Neural progenitor cell (in vitro differentiated cells): ENCODE results near the gene NDST1. TPM values are rescaled to one million over a fixed set of nuclear protein-coding genes. Genes with fewer than 3 reads are reported as not detected.

Experiments
- DNase-seq: peaks from one replicate; pipeline ENCODE4 v3.0.0-alpha.2; 2016; ENCODE audit warnings: low spot score
- H2AFZ ChIP-seq: fragments of 200-600 bp; sonication (generic); replicated peaks from 2 replicates; pipeline ENCODE4 v1.6.1; 2016; ENCODE audit warnings: antibody characterized with exemption
- H3F3A ChIP-seq: fragments of 200-600 bp; sonication (generic); 2 replicates; pipeline ENCODE4 v1.6.1; 2016; ENCODE audit warnings: antibody characterized with exemption, low read depth
- H3K27ac ChIP-seq: fragments of 200-600 bp; sonication (generic); 2 replicates; pipeline ENCODE4 v1.5.1; 2016; ENCODE audit warnings: mild to moderate bottlenecking
- H3K27me3 ChIP-seq: fragments of 200-600 bp; sonication (generic); 2 replicates; pipeline ENCODE4 v1.6.1; 2016; ENCODE audit warnings: mild to moderate bottlenecking, moderate library complexity
- H3K36me3 ChIP-seq: fragments of 200-600 bp; sonication (generic); 2 replicates; pipeline ENCODE4 v1.5.1; 2016
- H3K4me1 ChIP-seq: fragments of 200-600 bp; sonication (generic); 2 replicates; pipeline ENCODE4 v1.6.1; 2016; ENCODE audit warnings: mixed run types
- H3K4me2 ChIP-seq: fragments of 200-600 bp; sonication (generic); 2 replicates; pipeline ENCODE4 v1.6.1; 2016
- H3K4me3 ChIP-seq: fragments of 200-600 bp; sonication (generic); 2 replicates; pipeline ENCODE4 v1.5.1; 2016
- H3K79me2 ChIP-seq: fragments of 200-600 bp; sonication (generic); 2 replicates; pipeline ENCODE4 v1.6.1; 2016; ENCODE audit warnings: low read depth
- H3K9ac ChIP-seq: fragments of 200-600 bp; sonication (generic); 2 replicates; pipeline ENCODE4 v1.6.1; 2016
- H3K9me3 ChIP-seq: fragments of 200-600 bp; sonication (generic); 2 replicates; pipeline ENCODE4 v1.5.1; 2016; ENCODE audit warnings: low read depth
- H4K20me1 ChIP-seq: fragments of 200-600 bp; sonication (generic); 2 replicates; pipeline ENCODE4 v1.6.1; 2016; ENCODE audit warnings: low read depth
- H3K27ac Mint-ChIP-seq: 3 replicates; pipeline ENCODE4 v1.8.0; 2021; ENCODE audit warnings: mixed read lengths
- H3K27me3 Mint-ChIP-seq: 2 replicates; pipeline ENCODE4 v1.8.0; 2022; ENCODE audit warnings: low read depth, mild to moderate bottlenecking, inconsistent platforms, moderate library complexity, mixed read lengths; ENCODE audit not compliant: insufficient read depth
- H3K36me3 Mint-ChIP-seq: 3 replicates; pipeline ENCODE4 v1.8.0; 2021; ENCODE audit warnings: mixed read lengths
- H3K4me1 Mint-ChIP-seq: 3 replicates; pipeline ENCODE4 v1.8.0; 2021; ENCODE audit warnings: mixed read lengths
- H3K4me3 Mint-ChIP-seq: 3 replicates; pipeline ENCODE4 v1.8.0; 2021; ENCODE audit warnings: mild to moderate bottlenecking, moderate library complexity, mixed read lengths
- H3K9me3 Mint-ChIP-seq: 3 replicates; pipeline ENCODE4 v1.8.0; 2020; ENCODE audit warnings: mixed read lengths
- CTCF ChIP-seq: fragments of 200-600 bp; sonication (generic); IDR thresholded peaks from 2 replicates; pipeline ENCODE4 v1.5.1; 2017; ENCODE audit warnings: antibody characterized with exemption, mild to moderate bottlenecking
- EZH2 ChIP-seq: fragments of 200-600 bp; sonication (generic); IDR thresholded peaks from 2 replicates; pipeline ENCODE4 v1.6.1; 2017; ENCODE audit warnings: antibody characterized with exemption, mild to moderate bottlenecking, moderate library complexity
- EZH2phosphoT487 ChIP-seq: fragments of 200-600 bp; sonication (generic); IDR thresholded peaks from 2 replicates; pipeline ENCODE4 v1.6.1; 2017; ENCODE audit warnings: antibody characterized with exemption
- total RNA-seq: library from RNA; depleted of rRNA; stranded (reverse); fragments of >200 nt; gene quantifications from 2 replicates; pipeline ENCODE4 v1.2.3, GENCODE V29; 2015; ENCODE audit warnings: low replicate concordance

The NDST1 gene
- total RNA-seq, 1 donor from 2014 or later = 22.9 TPM

DNA sequence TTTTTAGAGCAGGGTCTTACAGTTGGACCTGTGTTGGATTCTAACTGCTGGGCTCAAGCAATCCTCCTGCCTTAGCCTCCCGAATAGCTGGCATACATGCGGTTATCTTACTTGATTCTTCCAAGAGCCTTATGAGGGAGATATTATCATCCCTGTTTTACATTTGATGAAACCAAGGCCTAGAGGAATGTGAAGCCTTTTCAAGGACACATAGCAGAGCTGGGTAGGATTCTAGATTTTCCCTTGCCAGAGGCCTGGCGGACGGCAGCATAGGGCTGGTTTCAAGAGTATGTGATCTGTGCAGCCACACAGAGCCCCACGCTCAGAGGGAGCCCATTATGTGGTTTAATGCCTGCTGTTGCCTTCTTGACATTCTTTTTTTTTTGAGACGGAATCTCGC is 24.2 kb downstream of the NDST1 start:
- Mint-ChIP-seq H3K36me3 (peaks cover 18% of the 10 kb centered on the region), H3K27me3 (peaks cover 3% of the 10 kb centered on the region)
- H3K36me3 ChIP-seq = no peaks in the 10 kb centered on the region

GRCh38 chr5:150532996-150533395 is 25.1 kb downstream of the NDST1 start:
- peaks cover 19% of the 10 kb centered on the region for H3K4me1 Mint-ChIP-seq
- H3K27ac Mint-ChIP-seq = no peak overlapping the region
- H3K9ac ChIP-seq = no peak overlapping the region
- H3F3A ChIP-seq = peaks cover 16% of the 10 kb centered on the region
- DNase-seq = no peak
- H3K27me3 Mint-ChIP-seq = peaks cover 5% of the 10 kb centered on the region
- no peak overlapping the region for H3K27ac ChIP-seq
- peaks cover 20% of the 10 kb centered on the region for H3K4me1 ChIP-seq
- TF ChIP-seq CTCF = no peak
- no peak for TF ChIP-seq EZH2phosphoT487
- TF ChIP-seq EZH2 = no peak
- H3K9me3 ChIP-seq = no peaks in the 10 kb centered on the region
- H3K27me3 ChIP-seq = no peaks in the 10 kb centered on the region
- H3K79me2 ChIP-seq = peaks cover 7% of the 10 kb centered on the region
- H4K20me1 ChIP-seq = peaks cover 30% of the 10 kb centered on the region
- H3K9me3 Mint-ChIP-seq = no peaks in the 10 kb centered on the region
- peaks cover 22% of the 10 kb centered on the region for H3K36me3 Mint-ChIP-seq
- no peak overlapping the region for H3K4me3 Mint-ChIP-seq
- H3K4me3 ChIP-seq = no peak overlapping the region
- H2AFZ ChIP-seq = no peak overlapping the region
- no peaks in the 10 kb centered on the region for H3K36me3 ChIP-seq
- no peak overlapping the region for H3K4me2 ChIP-seq

More for the DNA sequence above, 24.2 kb downstream of the NDST1 start:
- H3K79me2 ChIP-seq = peaks cover 7% of the 10 kb centered on the region
- H3K4me3 ChIP-seq = no peak overlapping the region
- peaks cover 30% of the 10 kb centered on the region for H4K20me1 ChIP-seq
- no peaks in the 10 kb centered on the region for H3K9me3 ChIP-seq
- H3K27me3 ChIP-seq = no peaks in the 10 kb centered on the region
- no peak overlapping the region for H2AFZ ChIP-seq
- H3K27ac Mint-ChIP-seq = no peak overlapping the region
- DNase-seq = no peak
- peaks cover 16% of the 10 kb centered on the region for H3F3A ChIP-seq
- no peak overlapping the region for H3K9ac ChIP-seq
- no peaks in the 10 kb centered on the region for H3K9me3 Mint-ChIP-seq
- peaks cover 20% of the 10 kb centered on the region for H3K4me1 ChIP-seq
- no peak overlapping the region for H3K4me3 Mint-ChIP-seq
- TF ChIP-seq CTCF (no peak), EZH2 (no peak), EZH2phosphoT487 (no peak)
- H3K4me2 ChIP-seq = no peak overlapping the region
- H3K4me1 Mint-ChIP-seq = peaks cover 22% of the 10 kb centered on the region
- no peak overlapping the region for H3K27ac ChIP-seq

- H3K36me3 ChIP-seq = no peaks in the 10 kb centered on the region
- peaks cover 7% of the 10 kb centered on the region for H3K79me2 ChIP-seq
- peaks cover 18% of the 10 kb centered on the region for H4K20me1 ChIP-seq
- no peak overlapping the region for H3K4me3 ChIP-seq
- peaks cover 25% of the 10 kb centered on the region for H3K36me3 Mint-ChIP-seq
- DNase-seq = no peak
- H2AFZ ChIP-seq = no peak overlapping the region
- no peak overlapping the region for H3K4me2 ChIP-seq
- peaks cover 9% of the 10 kb centered on the region for H3K4me1 Mint-ChIP-seq
- H3K9me3 ChIP-seq = no peaks in the 10 kb centered on the region
- no peaks in the 10 kb centered on the region for H3K27me3 ChIP-seq
- no peak overlapping the region for H3K9ac ChIP-seq
- TF ChIP-seq EZH2phosphoT487 = no peak
- TF ChIP-seq CTCF = no peak
- TF ChIP-seq EZH2 = no peak
- peaks cover 13% of the 10 kb centered on the region for H3K4me1 ChIP-seq
- no peak overlapping the region for H3K4me3 Mint-ChIP-seq
- H3F3A ChIP-seq = peaks cover 4% of the 10 kb centered on the region
- peaks cover 7% of the 10 kb centered on the region for H3K27me3 Mint-ChIP-seq
- H3K9me3 Mint-ChIP-seq = no peaks in the 10 kb centered on the region
- H3K27ac Mint-ChIP-seq = no peak overlapping the region
- no peak overlapping the region for H3K27ac ChIP-seq
Measured at GRCh38 chr5:150534811-150535210, 26.9 kb downstream of the NDST1 start.
